OCI-LY1 (cell line): ENCODE measurements around the gene BCAR3.

ENCODE experiments used
- H2AFZ ChIP-seq: fragments of 200-600 bp; sonication (generic), shearing (Covaris generic); 2 replicates; pipeline ENCODE4 v1.6.0; 2014; ENCODE audit warnings: antibody characterized with exemption, mild to moderate bottlenecking, low read length
- H3F3A ChIP-seq: fragments of 200-600 bp; sonication (generic), shearing (Covaris generic); 2 replicates; pipeline ENCODE4 v1.6.0; 2014; ENCODE audit warnings: mild to moderate bottlenecking, antibody characterized with exemption, low read length, moderate library complexity; ENCODE audit not compliant: insufficient read depth
- H3K27ac ChIP-seq: fragments of 200-600 bp; sonication (generic); 2 replicates; pipeline ENCODE4 v1.5.1; 2014; ENCODE audit warnings: low read length, mixed run types, mild to moderate bottlenecking, low read depth; ENCODE audit not compliant: poor library complexity, severe bottlenecking
- H3K27me3 ChIP-seq: fragments of 200-600 bp; sonication (generic); 2 replicates; pipeline ENCODE4 v1.6.0; 2014; ENCODE audit warnings: antibody characterized with exemption, mild to moderate bottlenecking, low read length, moderate library complexity; ENCODE audit not compliant: insufficient read depth
- H3K36me3 ChIP-seq: fragments of 200-600 bp; sonication (generic); 2 replicates; pipeline ENCODE4 v1.6.1; 2014; ENCODE audit warnings: mild to moderate bottlenecking, antibody characterized with exemption, low read length, moderate library complexity, mixed read lengths; ENCODE audit not compliant: insufficient read depth
- H3K4me1 ChIP-seq: fragments of 200-600 bp; sonication (generic); 2 replicates; pipeline ENCODE4 v1.5.1; 2014; ENCODE audit warnings: mild to moderate bottlenecking, low read length, moderate library complexity; ENCODE audit not compliant: insufficient read depth, severe bottlenecking
- H3K4me2 ChIP-seq: fragments of 200-600 bp; sonication (generic), shearing (Covaris generic); 2 replicates; pipeline ENCODE4 v1.6.1; 2014; ENCODE audit warnings: low read length
- H3K4me3 ChIP-seq: fragments of 200-600 bp; sonication (generic); 2 replicates; pipeline ENCODE4 v1.5.1; 2014; ENCODE audit warnings: low read length, low read depth, mild to moderate bottlenecking, mixed read lengths; ENCODE audit not compliant: poor library complexity, severe bottlenecking
- H3K79me2 ChIP-seq: fragments of 200-600 bp; shearing (Covaris generic); 2 replicates; pipeline ENCODE4 v1.6.1; 2016; ENCODE audit warnings: mixed run types, low read length, mixed read lengths; ENCODE audit not compliant: insufficient read depth
- H3K9ac ChIP-seq: fragments of 200-600 bp; sonication (generic), shearing (Covaris generic); 2 replicates; pipeline ENCODE4 v1.6.1; 2014; ENCODE audit warnings: mild to moderate bottlenecking, low read length, mixed read lengths
- H3K9me2 ChIP-seq: fragments of 200-600 bp; sonication (generic), shearing (Covaris generic); 2 replicates; pipeline ENCODE4 v1.6.1; 2014; ENCODE audit warnings: low read depth, mild to moderate bottlenecking, low read length, mixed read lengths
- H3K9me3 ChIP-seq: fragments of 200-600 bp; shearing (Covaris generic); 2 replicates; pipeline ENCODE4 v1.6.1; 2014; ENCODE audit warnings: low read length, mixed read lengths
- H4K20me1 ChIP-seq: fragments of 200-600 bp; sonication (generic), shearing (Covaris generic); 2 replicates; pipeline ENCODE4 v1.6.0; 2016; ENCODE audit warnings: mild to moderate bottlenecking, low read length; ENCODE audit not compliant: insufficient read depth
- EZH2 ChIP-seq: fragments of 200-600 bp; sonication (generic), shearing (Covaris generic); IDR thresholded peaks from 2 replicates; pipeline ENCODE4 v1.8.0; 2017; ENCODE audit warnings: borderline replicate concordance, mixed run types, mild to moderate bottlenecking, antibody characterized with exemption, low read length, moderate library complexity, mixed read lengths
- TF ChIP-seq, protein P1 (sequence below): fragments of 200-600 bp; sonication (generic), shearing (Covaris generic); IDR thresholded peaks from 2 replicates; pipeline ENCODE4 v1.5.1; 2017; ENCODE audit warnings: mild to moderate bottlenecking, antibody characterized with exemption, low read length, moderate library complexity, mixed read lengths

The BCAR3 gene

DNA sequence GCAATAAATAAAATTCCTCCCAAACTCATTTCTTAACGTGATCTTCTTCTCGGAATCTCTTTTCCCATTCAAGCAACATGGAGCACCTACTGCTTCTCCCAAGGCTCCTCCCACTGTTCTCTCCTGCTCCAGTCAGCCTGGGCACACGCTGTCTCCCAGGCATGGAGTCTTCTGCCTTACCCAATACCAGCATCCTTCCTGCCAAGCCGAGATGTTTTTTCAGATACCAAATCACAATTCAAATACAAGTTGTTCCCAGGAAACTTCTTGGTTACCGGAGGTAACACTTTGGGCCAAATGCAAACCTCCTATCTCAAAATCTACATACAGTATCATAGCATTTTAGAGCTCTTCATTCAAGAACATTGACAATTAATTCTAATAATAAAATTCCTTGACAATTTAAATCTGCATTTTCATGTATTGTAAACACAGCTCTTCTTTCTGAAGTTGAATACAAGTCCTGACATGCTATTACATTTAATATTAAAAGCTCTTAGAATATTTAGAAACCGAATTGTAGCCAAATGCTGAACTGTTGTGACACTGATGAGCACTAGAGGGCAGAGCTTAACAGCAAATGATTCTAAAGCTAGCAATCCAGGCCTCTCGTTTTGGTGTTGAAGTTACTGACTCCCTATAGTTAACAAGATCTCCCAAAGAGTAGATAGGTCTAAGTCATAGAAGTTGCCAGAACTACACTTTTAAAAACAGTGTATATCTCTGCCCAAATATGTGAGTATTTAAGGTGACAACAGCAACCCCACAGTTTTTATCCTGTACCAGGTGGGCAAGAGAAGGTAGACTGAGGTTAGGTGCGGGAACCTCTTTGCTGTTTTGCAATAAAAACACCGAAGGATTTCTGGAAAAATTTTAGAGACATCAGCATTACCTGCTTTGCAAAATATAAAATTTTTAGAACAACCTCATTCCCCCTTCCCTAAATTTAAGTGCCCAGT, 52.3 kb downstream of the BCAR3 start:
- no peak for TF ChIP-seq EZH2
- TF ChIP-seq, protein P1, sequence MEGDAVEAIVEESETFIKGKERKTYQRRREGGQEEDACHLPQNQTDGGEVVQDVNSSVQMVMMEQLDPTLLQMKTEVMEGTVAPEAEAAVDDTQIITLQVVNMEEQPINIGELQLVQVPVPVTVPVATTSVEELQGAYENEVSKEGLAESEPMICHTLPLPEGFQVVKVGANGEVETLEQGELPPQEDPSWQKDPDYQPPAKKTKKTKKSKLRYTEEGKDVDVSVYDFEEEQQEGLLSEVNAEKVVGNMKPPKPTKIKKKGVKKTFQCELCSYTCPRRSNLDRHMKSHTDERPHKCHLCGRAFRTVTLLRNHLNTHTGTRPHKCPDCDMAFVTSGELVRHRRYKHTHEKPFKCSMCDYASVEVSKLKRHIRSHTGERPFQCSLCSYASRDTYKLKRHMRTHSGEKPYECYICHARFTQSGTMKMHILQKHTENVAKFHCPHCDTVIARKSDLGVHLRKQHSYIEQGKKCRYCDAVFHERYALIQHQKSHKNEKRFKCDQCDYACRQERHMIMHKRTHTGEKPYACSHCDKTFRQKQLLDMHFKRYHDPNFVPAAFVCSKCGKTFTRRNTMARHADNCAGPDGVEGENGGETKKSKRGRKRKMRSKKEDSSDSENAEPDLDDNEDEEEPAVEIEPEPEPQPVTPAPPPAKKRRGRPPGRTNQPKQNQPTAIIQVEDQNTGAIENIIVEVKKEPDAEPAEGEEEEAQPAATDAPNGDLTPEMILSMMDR, result peak; percentile 74; the same call in 1 of the 2 replicates
- no peaks in the 10 kb centered on the region for H3K9me2 ChIP-seq
- no peaks in the 10 kb centered on the region for H3K79me2 ChIP-seq
- no peak overlapping the region for H3K4me3 ChIP-seq
- H3K36me3 ChIP-seq, result no peaks in the 10 kb centered on the region
- H3K27ac ChIP-seq, result no peak overlapping the region
- no peaks in the 10 kb centered on the region for H4K20me1 ChIP-seq
- no peak overlapping the region for H2AFZ ChIP-seq
- H3K27me3 ChIP-seq, result no peaks in the 10 kb centered on the region
- no peak overlapping the region for H3K4me2 ChIP-seq
- no peaks in the 10 kb centered on the region for H3K9me3 ChIP-seq
- H3K4me1 ChIP-seq, result no peaks in the 10 kb centered on the region
- no peak overlapping the region for H3K9ac ChIP-seq
- no peaks in the 10 kb centered on the region for H3F3A ChIP-seq

DNA sequence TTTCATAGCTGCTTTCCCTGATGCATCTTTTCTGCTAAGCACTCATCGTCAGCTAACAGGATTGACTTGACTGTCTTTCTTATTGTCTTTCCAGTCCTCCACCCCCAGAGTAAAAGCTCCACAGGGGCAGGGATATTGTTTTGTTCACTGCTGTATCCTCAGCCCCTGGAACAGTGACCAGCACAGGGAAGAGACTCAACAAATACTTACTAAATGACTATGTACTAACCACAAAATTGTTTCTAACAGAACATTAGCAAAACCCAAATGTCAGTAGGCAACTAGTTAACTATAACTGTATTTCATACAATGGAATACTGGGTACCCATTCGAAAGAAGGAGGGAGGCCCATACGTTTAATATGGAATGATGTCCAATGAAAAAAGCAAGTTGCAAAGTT, 53.0 kb downstream of the BCAR3 start:
- Histone ChIP-seq H3K9me3 (no peaks in the 10 kb centered on the region), H3K4me1 (no peaks in the 10 kb centered on the region), H3K4me3 (no peak overlapping the region), H3K36me3 (no peaks in the 10 kb centered on the region), H3K27ac (no peak overlapping the region), H3F3A (no peaks in the 10 kb centered on the region), H3K9ac (no peak overlapping the region), H3K79me2 (no peaks in the 10 kb centered on the region), H3K4me2 (no peak overlapping the region), H2AFZ (no peak overlapping the region), H4K20me1 (no peaks in the 10 kb centered on the region), H3K9me2 (no peaks in the 10 kb centered on the region), H3K27me3 (no peaks in the 10 kb centered on the region)
- no peak for TF ChIP-seq EZH2
- TF ChIP-seq, protein P1, result no peak

DNA sequence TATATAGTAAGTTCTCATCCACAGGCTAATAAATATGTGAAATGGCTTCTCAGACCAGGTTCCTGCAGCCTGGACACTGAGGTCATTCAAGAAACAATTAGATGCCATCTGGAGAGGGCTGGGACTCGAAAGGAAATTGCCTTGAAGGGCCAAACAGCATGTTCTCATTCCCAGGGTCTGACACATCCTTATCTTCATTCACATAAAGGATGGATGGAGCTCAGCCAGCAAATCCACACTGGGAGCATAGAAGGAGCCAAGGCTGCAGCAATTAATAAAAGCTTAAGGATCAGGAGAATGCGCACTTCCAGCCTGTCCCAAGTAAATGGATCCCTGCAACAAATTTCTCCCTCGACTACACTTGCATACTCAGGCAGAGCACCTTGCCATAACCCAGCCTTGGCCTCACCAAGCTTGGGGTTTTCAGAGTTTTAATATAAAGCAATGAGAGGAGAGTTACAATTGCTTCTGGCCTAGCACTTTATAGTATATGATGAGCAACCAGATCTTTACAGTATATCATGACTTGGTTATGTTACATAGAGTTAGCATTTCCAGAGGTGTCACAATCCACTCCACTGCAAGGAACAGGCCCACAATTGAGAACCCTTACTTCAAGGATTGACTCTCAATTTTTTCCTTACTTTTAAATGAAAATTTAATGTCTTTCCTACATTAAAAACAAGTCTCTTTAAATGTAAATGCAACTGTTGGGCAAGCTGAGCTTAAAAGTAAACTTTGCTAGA, 55.9 kb downstream of the BCAR3 start:
- H3K79me2 ChIP-seq, result no peaks in the 10 kb centered on the region
- H3K9me3 ChIP-seq, result no peaks in the 10 kb centered on the region
- no peak overlapping the region for H3K4me3 ChIP-seq
- H3K4me1 ChIP-seq, result no peaks in the 10 kb centered on the region
- no peak overlapping the region for H3K4me2 ChIP-seq
- H3K9me2 ChIP-seq, result no peaks in the 10 kb centered on the region
- TF ChIP-seq, protein P1, result no peak
- no peak for TF ChIP-seq EZH2
- no peaks in the 10 kb centered on the region for H3F3A ChIP-seq
- H3K9ac ChIP-seq, result no peak overlapping the region
- H4K20me1 ChIP-seq, result no peaks in the 10 kb centered on the region
- no peaks in the 10 kb centered on the region for H3K36me3 ChIP-seq
- no peaks in the 10 kb centered on the region for H3K27me3 ChIP-seq
- H3K27ac ChIP-seq, result no peak overlapping the region
- no peak overlapping the region for H2AFZ ChIP-seq
